ENCODE results near the gene FBXO21.

Gene FBXO21

DNA sequence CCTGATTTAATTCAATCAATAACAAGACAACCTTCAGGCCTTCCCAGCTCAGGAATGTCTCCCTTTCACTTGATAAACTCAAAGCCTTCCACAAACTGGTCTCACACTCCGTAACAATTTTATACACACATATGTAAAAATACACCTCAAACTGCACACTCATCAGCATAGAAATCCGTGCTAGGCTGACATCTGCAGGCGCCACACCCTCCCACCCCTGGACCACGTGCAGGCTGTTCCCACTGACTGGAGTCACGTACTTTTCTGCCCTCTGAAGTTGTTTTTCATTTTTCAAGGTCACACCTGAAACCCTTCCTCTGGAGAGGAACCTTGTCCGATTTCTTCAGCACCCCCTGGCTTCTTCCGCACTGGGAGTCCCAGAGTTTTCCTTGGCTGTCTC lies 27.6 kb downstream of the FBXO21 start:
- no peak for DNase-seq (ENCODE audit: low read depth)

GRCh38 chr12:117162167-117162539 lies 28.1 kb downstream of the FBXO21 start:
- DNase-seq (ENCODE audit: low read depth) = no peak

- DNase-seq (ENCODE audit: low read depth) = no peak
Observed at GRCh38 chr12:117161460-117162166, 28.7 kb downstream of the FBXO21 start.

DNA sequence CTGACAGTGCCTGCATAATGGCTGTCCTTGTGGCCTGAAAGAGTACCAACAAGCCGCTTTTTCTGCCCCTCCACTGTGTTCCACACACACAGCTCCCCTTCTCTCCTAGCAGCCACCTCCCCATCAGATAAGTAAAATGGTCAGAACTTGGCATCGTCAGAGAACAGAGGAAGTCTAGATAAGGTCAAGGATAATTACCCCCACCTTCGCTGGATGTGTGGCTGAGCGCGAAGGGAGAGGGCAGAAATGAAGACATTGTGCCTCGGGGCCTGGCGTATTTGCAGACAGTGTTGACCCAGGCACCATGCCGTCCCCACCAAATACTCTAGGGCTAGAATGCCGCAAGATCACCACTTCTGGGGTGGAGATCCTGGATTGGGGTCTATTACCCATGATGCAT lies 30.6 kb downstream of the FBXO21 start:
- no peak for DNase-seq (ENCODE audit: low read depth)

DNA sequence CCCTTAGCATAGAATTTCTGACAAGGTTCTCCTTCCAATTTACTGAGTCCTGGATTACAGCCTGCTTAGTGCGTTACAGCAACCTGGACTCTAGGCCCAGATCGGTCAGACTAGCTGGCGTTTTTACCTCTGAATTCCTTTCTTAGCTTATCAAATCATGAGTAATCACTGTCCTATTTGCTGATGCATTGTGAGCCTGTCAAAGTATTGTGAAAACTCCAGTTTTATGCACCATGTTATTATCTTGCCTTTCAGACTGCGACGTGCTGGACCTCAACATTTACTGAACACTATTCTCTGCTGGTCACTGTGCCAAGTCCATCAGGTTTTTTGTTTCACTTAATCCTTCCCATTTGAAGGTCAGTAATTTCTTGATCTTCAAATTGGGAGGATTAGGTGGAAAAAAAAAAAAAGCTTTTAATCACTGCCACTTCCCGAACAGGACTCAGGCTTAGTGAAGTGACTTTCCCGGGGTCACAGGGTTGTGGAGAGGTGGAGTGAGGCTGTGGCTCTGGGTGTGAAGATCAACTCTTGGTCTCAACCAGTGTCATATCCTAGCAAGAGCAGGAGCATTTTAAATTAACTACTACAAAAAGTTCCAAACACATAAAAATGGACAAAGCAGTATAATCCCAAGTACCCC lies 31.2 kb downstream of the FBXO21 start:
- no peak for DNase-seq (ENCODE audit: low read depth)

GRCh38 chr12:117158096-117158495 lies 32.2 kb downstream of the FBXO21 start:
- no peak for DNase-seq (ENCODE audit: low read depth)

- DNase-seq (ENCODE audit: low read depth) = peak; percentile 51
Observed at GRCh38 chr12:117155278-117156060, 34.8 kb downstream of the FBXO21 start.

- DNase-seq (ENCODE audit: low read depth) = no peak
Observed at GRCh38 chr12:117152793-117153775, 37.2 kb downstream of the FBXO21 start.

DNA sequence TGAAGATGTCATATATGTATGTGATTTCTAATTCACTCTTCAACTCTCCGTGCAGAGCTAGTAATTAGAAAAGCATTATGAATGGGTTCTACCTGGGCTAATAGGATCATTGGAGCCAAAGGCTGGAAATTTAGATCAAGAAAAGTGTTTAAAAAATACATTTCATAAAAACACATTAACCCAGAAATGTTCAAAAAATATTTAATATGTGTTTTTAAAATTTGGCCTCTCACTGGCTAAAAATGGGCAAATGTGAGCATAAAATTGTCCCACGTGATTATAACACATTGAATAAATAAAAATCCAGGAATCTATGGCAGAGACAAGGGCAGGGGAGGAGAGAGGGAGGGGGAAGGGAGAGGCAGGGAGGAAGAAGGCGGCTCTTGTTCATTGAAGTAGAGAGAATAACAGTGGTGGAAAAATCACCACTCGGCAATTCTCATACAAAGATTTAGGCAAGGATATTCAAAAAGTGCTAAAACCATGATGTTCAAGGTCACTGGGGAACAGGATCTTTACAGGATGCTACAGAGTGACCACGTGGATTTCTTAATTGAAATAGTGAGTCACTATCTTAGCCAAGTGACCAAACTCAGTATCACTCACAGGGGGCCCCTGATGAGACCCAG lies 38.8 kb downstream of the FBXO21 start:
- no peak for DNase-seq (ENCODE audit: low read depth)

GRCh38 chr12:117149431-117149830 lies 40.8 kb downstream of the FBXO21 start:
- no peak for DNase-seq (ENCODE audit: low read depth)

DNA sequence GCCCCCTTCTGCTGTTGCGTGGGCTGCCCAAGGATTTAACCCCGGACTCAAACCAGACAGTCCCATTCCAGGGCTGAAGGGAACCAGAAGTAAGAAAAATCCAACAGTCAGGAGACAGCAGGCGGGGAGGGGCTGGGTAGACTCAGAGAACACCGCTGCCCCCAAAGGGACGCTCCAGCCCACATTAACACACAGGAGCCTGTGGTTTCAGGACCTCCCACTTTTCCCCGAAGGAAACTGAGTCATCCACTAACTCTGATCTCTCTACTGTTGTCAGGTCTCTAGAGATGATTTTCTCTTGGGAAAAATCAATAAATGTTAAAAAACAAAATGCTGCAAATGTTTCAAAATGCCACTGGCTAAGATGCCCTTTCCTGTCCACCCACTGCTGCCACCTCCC lies 41.6 kb downstream of the FBXO21 start:
- DNase-seq (ENCODE audit: low read depth) = no peak

DNA sequence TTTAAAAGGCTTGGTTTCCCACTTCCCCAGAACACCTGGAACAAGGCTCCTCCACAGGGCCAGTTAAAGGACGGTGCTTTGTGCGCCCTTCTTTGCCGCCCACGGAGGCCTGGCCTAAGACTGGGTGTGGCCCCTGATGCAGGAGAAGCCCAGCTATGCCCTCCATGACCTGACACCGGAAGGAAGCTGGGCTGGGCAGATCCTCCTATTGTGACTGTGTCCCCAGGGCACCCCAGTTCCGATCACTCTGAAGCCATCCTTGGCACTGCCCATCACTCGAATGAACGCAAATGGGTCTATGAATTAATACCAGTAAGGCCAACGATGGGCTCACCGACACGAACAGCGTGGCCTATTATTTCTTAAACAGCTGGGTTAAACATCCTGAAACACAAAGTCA lies 42.6 kb downstream of the FBXO21 start:
- DNase-seq (ENCODE audit: low read depth) = no peak

DNA sequence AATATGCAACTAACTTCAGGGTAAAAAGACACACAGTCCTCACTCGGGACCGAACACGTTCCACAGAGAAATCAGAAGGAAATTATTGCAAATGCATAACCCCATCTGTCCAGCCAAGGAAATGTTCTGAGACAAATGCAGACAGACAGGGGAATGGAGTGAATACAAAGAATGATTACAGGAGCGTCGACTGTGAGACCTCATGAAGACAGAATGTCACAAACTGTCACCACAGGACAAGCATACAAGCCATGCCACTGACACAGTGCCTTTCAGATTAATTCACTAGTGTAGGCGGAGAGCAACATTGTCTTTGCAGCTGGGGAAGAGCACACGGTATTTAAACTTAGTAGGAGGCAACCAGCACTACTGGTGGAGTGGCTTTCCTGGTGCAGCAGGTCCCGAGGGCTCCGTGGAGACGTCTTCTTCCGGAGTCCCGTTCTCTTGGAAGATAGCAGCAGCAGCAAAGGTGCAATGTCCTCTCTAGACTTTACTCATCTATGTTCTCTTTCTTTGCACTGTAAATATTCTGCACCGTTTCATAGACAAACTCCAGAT lies 44.6 kb downstream of the FBXO21 start:
- no peak for DNase-seq (ENCODE audit: low read depth)

GRCh38 chr12:117144599-117144998 lies 45.7 kb downstream of the FBXO21 start:
- no peak for DNase-seq (ENCODE audit: low read depth)

GRCh38 chr12:117143008-117143532 lies 47.2 kb downstream of the FBXO21 start:
- DNase-seq (ENCODE audit: low read depth) = no peak

GRCh38 chr12:117142094-117142493 lies 48.2 kb downstream of the FBXO21 start:
- no peak for DNase-seq (ENCODE audit: low read depth)

DNA sequence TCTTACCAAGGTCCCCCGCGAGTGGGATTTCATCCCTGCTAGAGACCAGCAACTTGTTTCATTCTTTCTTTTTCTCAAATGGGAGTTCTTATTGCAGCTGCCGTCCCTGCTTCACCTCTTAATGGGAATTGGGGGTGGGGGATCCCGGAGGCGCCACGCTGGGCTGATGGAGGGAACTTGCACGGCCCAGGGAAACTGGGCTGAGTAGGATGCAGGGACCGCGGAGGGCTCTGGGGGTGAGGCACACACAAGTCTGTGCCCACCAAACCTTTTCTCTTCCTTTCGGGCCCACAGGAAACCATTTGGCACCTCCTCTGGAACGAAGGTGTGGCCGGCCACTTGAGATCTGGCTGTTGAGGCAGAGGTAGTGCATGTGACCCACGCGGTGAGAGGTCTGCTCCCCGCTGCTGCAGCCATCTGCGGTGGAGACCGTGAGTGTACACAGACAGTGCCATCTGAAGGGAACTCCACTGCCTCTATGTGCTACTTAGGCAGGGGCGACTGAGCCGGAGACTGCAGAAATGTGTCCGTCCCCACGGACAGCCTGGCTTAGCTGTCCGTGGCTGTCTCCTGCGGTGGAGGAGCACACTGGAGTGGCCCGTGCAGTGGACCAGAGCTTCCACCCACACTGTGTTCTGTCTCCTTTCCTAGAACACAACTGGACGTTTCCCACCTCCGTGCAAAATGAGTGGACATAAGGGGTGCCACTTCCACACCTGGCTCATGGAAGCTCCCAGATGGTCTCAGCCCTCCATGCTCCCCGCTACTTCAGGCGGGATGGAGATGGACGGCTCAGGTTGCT lies 49.0 kb downstream of the FBXO21 start:
- DNase-seq (ENCODE audit: low read depth) = no peak

DNA sequence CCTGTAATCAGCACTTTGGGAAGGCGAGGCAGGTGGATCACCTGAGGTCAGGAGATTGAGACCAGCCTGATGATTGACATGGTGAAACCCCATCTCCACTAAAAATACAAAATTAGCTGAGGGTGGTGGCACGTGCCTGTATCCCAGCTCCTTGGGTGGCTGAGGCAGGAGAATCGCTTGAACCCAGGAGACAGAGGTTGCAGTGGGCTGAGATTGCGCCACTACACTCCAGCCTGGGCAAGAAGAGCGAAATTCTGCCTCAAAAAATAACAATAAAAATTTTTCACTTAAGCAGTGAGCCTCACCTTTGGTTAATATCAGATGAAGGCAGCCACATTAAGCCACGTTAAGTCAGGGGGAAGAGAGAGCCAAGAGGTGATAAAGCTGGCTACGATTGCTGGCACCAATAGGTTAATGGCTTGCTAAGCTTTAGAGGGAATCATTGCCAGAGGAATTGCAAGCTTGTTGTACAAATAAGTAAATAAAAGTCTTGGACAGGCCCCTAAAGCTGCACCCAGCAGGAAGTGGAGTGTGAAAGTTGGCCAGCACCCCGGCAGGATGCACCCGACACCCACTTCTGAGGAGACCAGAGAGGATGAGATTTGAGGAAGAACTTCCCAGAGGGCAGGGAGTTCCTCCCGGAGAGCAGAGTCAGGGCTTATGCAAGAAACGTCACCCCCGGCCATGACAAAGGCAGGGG lies 49.7 kb downstream of the FBXO21 start:
- no peak for DNase-seq (ENCODE audit: low read depth)

DNA sequence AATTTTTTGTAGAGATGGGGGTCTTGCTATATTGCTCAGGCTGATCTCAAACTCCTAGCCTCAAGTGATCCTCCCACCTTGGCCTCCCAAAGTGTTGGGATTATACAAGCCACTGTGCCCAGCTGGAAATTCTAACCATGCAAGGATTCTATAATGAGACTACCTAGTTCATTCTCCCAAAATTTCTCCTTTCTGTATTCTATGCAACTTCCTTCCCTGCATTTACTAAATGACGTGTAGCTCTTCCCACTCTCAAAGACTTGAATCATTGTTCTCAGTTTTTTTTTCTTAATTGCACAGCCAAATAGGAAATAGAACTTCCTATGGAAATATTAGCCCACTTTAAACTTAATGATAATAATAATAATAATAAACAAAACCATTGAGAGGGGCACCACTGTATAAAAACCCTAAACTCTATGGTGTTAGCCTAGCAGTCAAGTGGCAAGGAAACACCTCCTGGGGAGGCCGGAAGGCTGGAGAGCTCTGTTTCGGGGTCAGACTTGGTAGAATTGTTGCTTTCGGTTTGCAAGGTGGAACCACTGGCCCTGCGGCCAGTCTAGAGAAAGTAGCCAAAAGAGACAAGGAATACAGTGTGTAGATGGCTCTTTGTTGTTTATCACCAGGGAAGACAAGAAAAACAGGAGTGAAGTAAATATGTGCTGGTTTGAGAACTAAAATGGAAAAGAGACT lies 51.1 kb downstream of the FBXO21 start:
- no peak for DNase-seq (ENCODE audit: low read depth)

Measured in stimulated activated CD8-positive, alpha-beta memory T cell treated with anti-CD3 and anti-CD28 coated beads, Interleukin-15, amount 100 ng/mL, for 24 hours (primary cell).